ENCODE measurements around the gene AXIN1. TPM values are rescaled to one million over a fixed set of nuclear protein-coding genes. Genes with fewer than 3 reads are reported as not detected.
"Not testable (repeated sequence)": the region's sequence is repeated elsewhere in the genome, so short reads cannot be mapped to it uniquely, and the experiment has no call there.

Gene AXIN1
- total RNA-seq, 1 donor from 2014 or later, result 49.0 TPM

- FAIRE-seq, result no peak
- H3K4me3 ChIP-seq (ENCODE audit: low read depth, low read length), result no peak overlapping the region
Measured at GRCh38 chr16:337437-337836, 15.1 kb downstream of the AXIN1 start.

GRCh38 chr16:336269-336668 lies 16.3 kb downstream of the AXIN1 start:
- H3K27me3 ChIP-seq (ENCODE audit: control insufficient read depth, insufficient read depth, low read length), result no peaks in the 10 kb centered on the region
- H3K36me3 ChIP-seq (ENCODE audit: control insufficient read depth, insufficient read depth, low read length), result peaks cover 3% of the 10 kb centered on the region
- H3K4me3 ChIP-seq (ENCODE audit: low read depth, low read length), result no peak overlapping the region
- DNase-seq (ENCODE audit: low read depth) (no peak), FAIRE-seq (no peak)
- no peak for TF ChIP-seq CTCF (IDR thresholded peaks at IDR 0.05; ENCODE audit: insufficient read depth, low read length, severe bottlenecking)

More at GRCh38 chr16:337437-337836, 15.1 kb downstream of the AXIN1 start:
- no peak for TF ChIP-seq CTCF (IDR thresholded peaks at IDR 0.05; ENCODE audit: insufficient read depth, low read length, severe bottlenecking)
- H3K36me3 ChIP-seq (ENCODE audit: control insufficient read depth, insufficient read depth, low read length), result peaks cover 5% of the 10 kb centered on the region
- no peaks in the 10 kb centered on the region for H3K27me3 ChIP-seq (ENCODE audit: control insufficient read depth, insufficient read depth, low read length)
- no peak for DNase-seq (ENCODE audit: low read depth)

DNA sequence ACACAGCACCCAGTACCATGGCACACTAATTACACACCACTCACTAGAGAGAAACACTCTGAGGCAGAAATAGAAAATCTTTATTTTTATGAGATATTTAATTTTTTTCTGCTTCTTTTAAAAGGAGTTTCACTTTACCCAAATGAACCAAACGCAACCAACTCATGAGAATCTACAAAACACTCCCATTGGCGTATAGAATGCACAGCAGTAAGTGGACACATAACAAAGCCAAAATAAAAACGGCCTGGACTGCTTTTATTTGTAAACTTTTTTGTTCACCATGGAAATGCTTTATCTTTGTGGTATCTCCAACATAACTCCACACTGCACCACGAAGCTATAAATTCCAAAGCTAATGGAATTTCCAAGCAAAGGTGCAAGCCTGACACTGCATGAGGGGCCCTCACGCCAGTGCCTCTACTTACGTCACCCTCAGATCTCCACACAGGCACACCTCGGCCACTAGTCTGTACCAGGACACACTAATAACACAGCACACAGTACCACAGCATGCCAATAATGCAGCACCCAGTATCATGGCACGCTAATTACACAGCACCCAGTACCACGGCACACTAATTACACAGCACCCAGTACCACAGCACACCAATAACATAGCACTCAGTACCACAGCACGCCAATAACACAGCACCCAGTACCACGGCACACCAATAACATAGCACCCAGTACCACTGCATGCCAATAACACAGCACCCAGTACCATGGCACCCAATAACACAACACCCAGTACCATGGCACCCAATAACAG lies 17.5 kb downstream of the AXIN1 start:
- H3K36me3 ChIP-seq (ENCODE audit: control insufficient read depth, insufficient read depth, low read length); DNase-seq (ENCODE audit: low read depth); H3K4me3 ChIP-seq (ENCODE audit: low read depth, low read length); H3K27me3 ChIP-seq (ENCODE audit: control insufficient read depth, insufficient read depth, low read length): not testable (repeated sequence)
- FAIRE-seq, result peak; percentile 83

GRCh38 chr16:334164-334832 lies 18.2 kb downstream of the AXIN1 start:
- H3K27me3 ChIP-seq (ENCODE audit: control insufficient read depth, insufficient read depth, low read length); DNase-seq (ENCODE audit: low read depth); H3K4me3 ChIP-seq (ENCODE audit: low read depth, low read length); H3K36me3 ChIP-seq (ENCODE audit: control insufficient read depth, insufficient read depth, low read length): not testable (repeated sequence)
- peak; percentile 100 for FAIRE-seq

- H3K27me3 ChIP-seq (ENCODE audit: control insufficient read depth, insufficient read depth, low read length), result no peaks in the 10 kb centered on the region
- no peak for TF ChIP-seq CTCF (IDR thresholded peaks at IDR 0.05; ENCODE audit: insufficient read depth, low read length, severe bottlenecking)
- no peak for DNase-seq (ENCODE audit: low read depth)
- peaks cover 1% of the 10 kb centered on the region for H3K36me3 ChIP-seq (ENCODE audit: control insufficient read depth, insufficient read depth, low read length)
- FAIRE-seq, result no peak
- H3K4me3 ChIP-seq (ENCODE audit: low read depth, low read length), result no peak overlapping the region
Measured at GRCh38 chr16:333406-334094, 19.0 kb downstream of the AXIN1 start.

GRCh38 chr16:331181-331814 lies 21.2 kb downstream of the AXIN1 start:
- not testable (repeated sequence) for DNase-seq (ENCODE audit: low read depth); H3K27me3 ChIP-seq (ENCODE audit: control insufficient read depth, insufficient read depth, low read length); H3K36me3 ChIP-seq (ENCODE audit: control insufficient read depth, insufficient read depth, low read length); H3K4me3 ChIP-seq (ENCODE audit: low read depth, low read length)
- peak; percentile 60 for FAIRE-seq

DNA sequence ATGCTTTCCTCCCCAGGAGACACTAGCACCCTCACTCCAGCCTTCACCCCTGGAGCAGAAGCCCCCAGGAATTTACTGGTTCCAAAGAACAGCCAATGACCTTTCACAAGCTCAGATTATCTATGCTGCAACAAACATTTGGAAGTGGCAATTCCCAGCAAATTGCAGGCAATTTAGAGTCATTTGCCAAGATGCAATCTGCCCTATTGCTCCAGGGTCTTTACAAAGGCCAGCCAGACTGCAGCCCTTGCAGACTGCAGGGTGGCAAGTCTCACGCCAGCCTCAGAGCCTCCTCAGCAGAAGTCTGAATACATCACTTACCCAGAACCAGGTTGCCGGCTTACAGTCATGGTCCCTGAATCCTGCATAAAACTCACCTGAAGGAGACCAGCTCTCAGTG lies 21.8 kb downstream of the AXIN1 start:
- no peaks in the 10 kb centered on the region for H3K27me3 ChIP-seq (ENCODE audit: control insufficient read depth, insufficient read depth, low read length)
- FAIRE-seq (no peak), DNase-seq (ENCODE audit: low read depth) (no peak)
- H3K36me3 ChIP-seq (ENCODE audit: control insufficient read depth, insufficient read depth, low read length), result peaks cover under 1% of the 10 kb centered on the region
- no peak for TF ChIP-seq CTCF (IDR thresholded peaks at IDR 0.05; ENCODE audit: insufficient read depth, low read length, severe bottlenecking)
- no peak overlapping the region for H3K4me3 ChIP-seq (ENCODE audit: low read depth, low read length)
